Keratinocyte (primary cell): ENCODE measurements around the gene XAB2.

ENCODE experiments used
- CTCF ChIP-seq, 3 experiments: IDR thresholded peaks in 1 of 3; conservative IDR thresholded peaks in 1 of 3; optimal IDR thresholded peaks in 1 of 3; 2 replicates in 2 of 3; 3 replicates in 1 of 3; pipeline versions ENCODE3 to v1.5.1; 2011; ENCODE audit warnings: low read length in 3 of 3, mild to moderate bottlenecking in 3 of 3, moderate library complexity in 2 of 3, control low read depth in 1 of 3, inconsistent platforms in 1 of 3; ENCODE audit not compliant: insufficient read depth in 2 of 3; ENCODE audit errors: extremely low read depth in 1 of 3
- EZH2 ChIP-seq: IDR thresholded peaks from one replicate; pipeline ENCODE4 v1.6.1; 2012; ENCODE audit warnings: inconsistent platforms, mild to moderate bottlenecking, low read length, moderate library complexity

GRCh38 chr19:7648265-7649014, 19.1 kb upstream of the XAB2 start:
- no peak for TF ChIP-seq CTCF (optimal IDR thresholded peaks at IDR 0.05 in 1 of 3, IDR thresholded peaks at IDR 0.05 in 1 of 3, conservative IDR thresholded peaks at IDR 0.05 in 1 of 3; ENCODE audit: extremely low read depth in 1 of 3, insufficient read depth in 2 of 3, low read length in 3 of 3)
- TF ChIP-seq EZH2 = no peak
